H1 (cell line): ENCODE measurements around the gene MUC5AC. TPM values are rescaled to one million over a fixed set of nuclear protein-coding genes. Genes with fewer than 3 reads are reported as not detected.

Experiments used
- CTCF ChIA-PET: fragments of 300-600 bp; sonication (Branson Sonifier 250); formaldehyde crosslinking; loops from one replicate; lab custom pipeline; 2021; ENCODE audit not compliant: partially characterized antibody; lab: Charles Lee
- POLR2A ChIA-PET: fragments of 300-600 bp; sonication (Branson Sonifier 250); formaldehyde crosslinking; loops from one replicate; lab custom pipeline; 2021; ENCODE audit warnings: inconsistent platforms; ENCODE audit not compliant: partially characterized antibody; lab: Charles Lee
- DNase-seq, 2 experiments: peaks; one replicate each; pipeline versions ENCODE4 v3.0.0 to v3.0.0-alpha.2; 2010 to 2022; ENCODE audit warnings: low spot score in 2 of 2, low read depth in 1 of 2, mixed read lengths in 1 of 2
- FAIRE-seq: peaks from 2 replicates; lab custom pipeline; 2011; peaks lifted over from hg19 to GRCh38; lab: Jason Lieb, UNC
- H2AFZ ChIP-seq: 2 replicates; pipeline ENCODE4 v1.8.1; 2012; ENCODE audit warnings: low read length, inconsistent platforms
- H2AK5ac ChIP-seq: 2 replicates; pipeline ENCODE4 v1.6.1; 2013; ENCODE audit warnings: low read depth, low read length
- H2BK120ac ChIP-seq: replicated peaks from 2 replicates; pipeline ENCODE3; 2013; ENCODE audit warnings: low read depth, low read length, inconsistent platforms
- H2BK12ac ChIP-seq: 2 replicates; pipeline ENCODE4 v1.6.1; 2013; ENCODE audit warnings: low read depth, low read length
- H2BK15ac ChIP-seq: 2 replicates; pipeline ENCODE4 v1.6.1; 2013; ENCODE audit warnings: low read length
- H2BK20ac ChIP-seq: 2 replicates; pipeline ENCODE4 v1.6.1; 2013; ENCODE audit warnings: low read length
- H2BK5ac ChIP-seq: 2 replicates; pipeline ENCODE4 v1.6.1; 2013; ENCODE audit warnings: low read depth, low read length
- H3K14ac ChIP-seq: 2 replicates; pipeline ENCODE4 v1.6.1; 2013; ENCODE audit warnings: inconsistent platforms; ENCODE audit not compliant: insufficient read length
- H3K18ac ChIP-seq: 2 replicates; pipeline ENCODE4 v1.6.1; 2013; ENCODE audit warnings: low read length; ENCODE audit errors: extremely low read depth
- H3K23ac ChIP-seq: 2 replicates; pipeline ENCODE4 v1.6.1; 2013; ENCODE audit warnings: inconsistent platforms; ENCODE audit not compliant: insufficient read length
- H3K23me2 ChIP-seq: 2 replicates; pipeline ENCODE4 v1.6.1; 2013; ENCODE audit warnings: low read depth, low read length
- H3K27ac ChIP-seq: 2 replicates; pipeline ENCODE4 v1.6.1; 2011; ENCODE audit warnings: low read depth, low read length, inconsistent platforms
- H3K27me3 ChIP-seq, 4 experiments: replicated peaks in 1 of 4; 1 replicate in 1 of 4; 2 replicates in 3 of 4; pipeline versions ENCODE4 v1.6.1 to v1.8.1; 2011 to 2013; ENCODE audit warnings: low read length in 3 of 4, mild to moderate bottlenecking in 3 of 4, inconsistent platforms in 2 of 4, mixed read lengths in 2 of 4, moderate library complexity in 1 of 4; ENCODE audit not compliant: control insufficient read depth in 3 of 4, insufficient read depth in 3 of 4; ENCODE audit errors: extremely low read depth in 1 of 4
- H3K36me3 ChIP-seq, 4 experiments: 2 replicates each; pipeline versions ENCODE4 v1.6.1 to v1.8.1; 2011 to 2013; ENCODE audit warnings: mild to moderate bottlenecking in 4 of 4, low read length in 3 of 4, moderate library complexity in 2 of 4, control low read depth in 1 of 4, inconsistent platforms in 1 of 4; ENCODE audit not compliant: insufficient read depth in 4 of 4, control insufficient read depth in 2 of 4
- H3K4ac ChIP-seq: replicated peaks from 2 replicates; pipeline ENCODE3; 2013; ENCODE audit warnings: low read length, low read depth, mixed read lengths, inconsistent platforms; ENCODE audit not compliant: insufficient read length
- H3K4me1 ChIP-seq, 4 experiments: replicated peaks in 1 of 4; 1 replicate in 1 of 4; 2 replicates in 3 of 4; pipeline versions ENCODE4 v1.6.1 to v1.8.1; 2011 to 2013; ENCODE audit warnings: low read length in 3 of 4, inconsistent platforms in 2 of 4, mixed read lengths in 1 of 4; ENCODE audit not compliant: insufficient read depth in 4 of 4, control insufficient read depth in 3 of 4
- H3K4me2 ChIP-seq, 2 experiments: 2 replicates each; pipeline versions ENCODE4 v1.6.1 to v1.8.1; 2011 to 2013; ENCODE audit warnings: low read depth in 2 of 2, low read length in 2 of 2, control low read depth in 1 of 2, inconsistent platforms in 1 of 2, mild to moderate bottlenecking in 1 of 2; ENCODE audit not compliant: insufficient read depth in 1 of 2
- H3K4me3 ChIP-seq, 4 experiments: fragments of 200-600, 300-600 bp in 1 of 4; sonication (generic), shearing (Covaris generic), sonication (Bioruptor Twin) in 1 of 4; 2 replicates each; pipeline versions ENCODE4 v1.5.1 to v1.8.1; 2011 to 2016; ENCODE audit warnings: low read length in 4 of 4, low read depth in 3 of 4, control low read depth in 2 of 4, inconsistent platforms in 2 of 4, mild to moderate bottlenecking in 2 of 4, mixed read lengths in 1 of 4, moderate library complexity in 1 of 4; ENCODE audit not compliant: insufficient read depth in 2 of 4; ENCODE audit errors: extremely low read depth in 1 of 4
- H3K56ac ChIP-seq: replicated peaks from 2 replicates; pipeline ENCODE3; 2013; ENCODE audit warnings: low read depth, mild to moderate bottlenecking, mixed read lengths, low read length, inconsistent platforms; ENCODE audit not compliant: insufficient read length
- H3K79me1 ChIP-seq: 2 replicates; pipeline ENCODE4 v1.6.1; 2013; ENCODE audit warnings: low read depth, low read length, control low read depth
- H3K79me2 ChIP-seq, 2 experiments: 2 replicates each; pipeline versions ENCODE4 v1.6.1 to v1.8.1; 2012 to 2013; ENCODE audit warnings: low read length in 2 of 2, mild to moderate bottlenecking in 2 of 2, inconsistent platforms in 1 of 2; ENCODE audit not compliant: insufficient read depth in 2 of 2, control insufficient read depth in 1 of 2
- H3K9ac ChIP-seq, 4 experiments: replicated peaks in 1 of 4; 1 replicate in 1 of 4; 2 replicates in 3 of 4; pipeline versions ENCODE4 v1.6.1 to v1.8.1; 2011 to 2013; ENCODE audit warnings: low read depth in 3 of 4, low read length in 3 of 4, control low read depth in 2 of 4, mild to moderate bottlenecking in 2 of 4, moderate library complexity in 2 of 4, inconsistent platforms in 1 of 4; ENCODE audit errors: extremely low read depth in 1 of 4
- H3K9me3 ChIP-seq, 2 experiments: 2 replicates each; pipeline versions ENCODE4 v1.6.1 to v1.8.1; 2012 to 2013; ENCODE audit warnings: mild to moderate bottlenecking in 2 of 2, moderate library complexity in 2 of 2, control low read depth in 1 of 2, inconsistent platforms in 1 of 2, low read depth in 1 of 2, low read length in 1 of 2, mixed read lengths in 1 of 2; ENCODE audit not compliant: insufficient read depth in 2 of 2
- H4K20me1 ChIP-seq, 2 experiments: replicated peaks in 1 of 2; 2 replicates each; pipeline versions ENCODE3 to v1.8.1; 2011 to 2013; ENCODE audit warnings: inconsistent platforms in 2 of 2, low read length in 2 of 2, mild to moderate bottlenecking in 1 of 2; ENCODE audit not compliant: insufficient read depth in 2 of 2, control insufficient read depth in 1 of 2
- H4K5ac ChIP-seq: 2 replicates; pipeline ENCODE4 v1.6.1; 2013; ENCODE audit warnings: low read length, low read depth, mixed read lengths, inconsistent platforms; ENCODE audit not compliant: insufficient read length
- H4K8ac ChIP-seq: 2 replicates; pipeline ENCODE4 v1.8.0; 2013; ENCODE audit warnings: mild to moderate bottlenecking, moderate library complexity, low read length, inconsistent platforms; ENCODE audit not compliant: insufficient read depth; ENCODE audit errors: extremely low read depth
- H4K91ac ChIP-seq: replicated peaks from 2 replicates; pipeline ENCODE3; 2013; ENCODE audit warnings: low read length, mixed read lengths, inconsistent platforms; ENCODE audit not compliant: insufficient read length
- ATF2 ChIP-seq: IDR thresholded peaks from 2 replicates; pipeline ENCODE4 v1.6.1; 2012; ENCODE audit warnings: low read length, inconsistent platforms
- BACH1 ChIP-seq: IDR thresholded peaks from 2 replicates; pipeline ENCODE4 v1.6.1; 2012; ENCODE audit warnings: low read length, improper control_type of control experiment
- EZH2 ChIP-seq: fragments of 200-600 bp; sonication (generic); IDR thresholded peaks from 2 replicates; pipeline ENCODE4 v1.7.1; 2012; ENCODE audit warnings: low read depth, mild to moderate bottlenecking, moderate library complexity, low read length, inconsistent platforms; ENCODE audit not compliant: severe bottlenecking
- GABPA ChIP-seq: IDR thresholded peaks from 2 replicates; pipeline ENCODE4 v1.6.1; 2011; ENCODE audit warnings: mild to moderate bottlenecking, low read length, moderate library complexity, borderline replicate concordance; ENCODE audit not compliant: insufficient read depth
- JUN ChIP-seq: IDR thresholded peaks from 2 replicates; pipeline ENCODE4 v1.6.1; 2011; ENCODE audit warnings: low read depth, mild to moderate bottlenecking, improper control_type of control experiment, low read length
- KDM4A ChIP-seq: IDR thresholded peaks from one replicate; pipeline ENCODE4 v1.7.1; 2012; ENCODE audit warnings: low read depth, mild to moderate bottlenecking, moderate library complexity, low read length, inconsistent platforms; ENCODE audit not compliant: severe bottlenecking
- MAFK ChIP-seq: IDR thresholded peaks from 2 replicates; pipeline ENCODE4 v1.6.1; 2012; ENCODE audit warnings: low read depth, mild to moderate bottlenecking, improper control_type of control experiment, low read length
- POLR2A ChIP-seq, 2 experiments: IDR thresholded peaks; 1 replicate in 1 of 2; 2 replicates in 1 of 2; pipeline ENCODE4 v1.6.1; 2011; ENCODE audit warnings: low read depth in 2 of 2, low read length in 2 of 2, mild to moderate bottlenecking in 2 of 2; ENCODE audit errors: control extremely low read depth in 1 of 2
- RBBP5 ChIP-seq: IDR thresholded peaks from 2 replicates; pipeline ENCODE4 v1.7.1; 2012; ENCODE audit warnings: low read depth, mild to moderate bottlenecking, inconsistent platforms, low read length, moderate library complexity, borderline replicate concordance
- RNF2 ChIP-seq: fragments of 200-900, 300-1000 bp; sonication (generic); IDR thresholded peaks from 2 replicates; pipeline ENCODE4 v1.7.1; 2016; ENCODE audit warnings: borderline replicate concordance, low read depth, mild to moderate bottlenecking, antibody characterized with exemption, low read length; ENCODE audit not compliant: poor library complexity, severe bottlenecking; ENCODE audit errors: missing control alignments
- TAF1 ChIP-seq: IDR thresholded peaks from 2 replicates; pipeline ENCODE4 v1.6.1; 2011; ENCODE audit warnings: mild to moderate bottlenecking, low read depth, low read length
- WGBS, 2 experiments: shearing (Covaris generic) in 1 of 2; methylation state at CpG; one replicate each; pipeline versions ENCODE4 v1.1.6 to v1.1.7; 2013 to 2015; ENCODE audit warnings: low lambda C conversion rate in 2 of 2, mixed read lengths in 2 of 2, inconsistent platforms in 1 of 2, low coverage in 1 of 2, missing lambda C conversion rate in 1 of 2; ENCODE audit not compliant: insufficient replicate concordance in 2 of 2, insufficient coverage in 1 of 2, insufficient read length in 1 of 2; ENCODE audit errors: extremely low coverage in 1 of 2, missing lambda C conversion rate in 1 of 2; 5-methylcytosine and 5-hydroxymethylcytosine counted together
- polyA plus RNA-seq, 7 experiments: library from polyadenylated mRNA; depleted of rRNA in 3 of 7; stranded (reverse) in 5 of 7; unstranded in 2 of 7; fragments of >200 nt in 5 of 7; fragments of 200-250 nt in 2 of 7; gene quantifications; 1 replicate in 5 of 7; 2 replicates in 1 of 7; 4 replicates in 1 of 7; pipeline versions ENCODE4 v1.2.1 to v1.2.3, GENCODE V29; 2011 to 2013; ENCODE audit warnings: missing spikeins in 2 of 7, mixed read lengths in 2 of 7
- total RNA-seq: library from RNA; stranded (reverse); fragmentation: NEBNext Ultra II Directional; extraction: Animal tissue kit (Norgen Biotek cat#: 25700); gene quantifications from 2 replicates; pipeline ENCODE4 v1.2.1, GENCODE V29; 2021

The MUC5AC gene
- total and polyA plus RNA-seq, 2 of the 8 experiments (the other 6 are each of a cell fraction or from before 2014, with no cell fraction given), result not detected

- H3K23ac ChIP-seq, result no peak overlapping the region
- H3K14ac ChIP-seq, result no peak overlapping the region
- 91% methylated on average over 18 of the region's 22 CpGs; no CpG with 5 or more reads in 1 of the 2 experiments for WGBS, 2 experiments
- no peak overlapping the region for H3K4me2 ChIP-seq
- H4K8ac ChIP-seq, result no peak overlapping the region; the same call in 1 of the 2 replicates
- H2BK120ac ChIP-seq, result no peak overlapping the region
- H2AFZ ChIP-seq, result no peak overlapping the region
- H3K9ac ChIP-seq, result no peak overlapping the region
- H4K5ac ChIP-seq, result no peak overlapping the region
- H3K23me2 ChIP-seq, result no peaks in the 10 kb centered on the region
- CTCF ChIA-PET, result no interaction called here
- H3K27me3 ChIP-seq, result no peaks in the 10 kb centered on the region
- no peaks in the 10 kb centered on the region for H3K36me3 ChIP-seq
- H3K79me1 ChIP-seq, result no peaks in the 10 kb centered on the region
- no peak overlapping the region for H2BK5ac ChIP-seq
- peak in 1 of 2 experiments; percentile 36 for DNase-seq
- H2BK20ac ChIP-seq, result no peak overlapping the region
- POLR2A ChIA-PET, result no interaction called here
- no peaks in the 10 kb centered on the region for H3K79me2 ChIP-seq
- H2BK15ac ChIP-seq, result no peak overlapping the region
- H4K20me1 ChIP-seq, result peaks cover 0 to 1% of the 10 kb centered on the region in 2 experiments
- H3K9me3 ChIP-seq, result no peaks in the 10 kb centered on the region; a peak in 1 of 4 replicates
- no peak overlapping the region for H3K4ac ChIP-seq
- no peak overlapping the region for H3K27ac ChIP-seq
- no peaks in the 10 kb centered on the region; a peak in 1 of 7 replicates for H3K4me1 ChIP-seq
- H3K4me3 ChIP-seq, result no peak overlapping the region
- H4K91ac ChIP-seq, result no peak overlapping the region
- no peak for FAIRE-seq
- H3K18ac ChIP-seq, result no peak overlapping the region
- no peak overlapping the region for H2AK5ac ChIP-seq
- no peak overlapping the region for H3K56ac ChIP-seq
- no peak overlapping the region for H2BK12ac ChIP-seq
- TF ChIP-seq ATF2, result no peak
- TF ChIP-seq RBBP5, result no peak
- TF ChIP-seq BACH1, result no peak
- TF ChIP-seq JUN, result no peak
- TF ChIP-seq GABPA, result no peak
- no peak for TF ChIP-seq EZH2
- no peak for TF ChIP-seq MAFK
- no peak for TF ChIP-seq POLR2A (IDR thresholded peaks at IDR 0.05; ENCODE audit: control extremely low read depth in 1 of 2, low read depth in 2 of 2, low read length in 2 of 2)
- TF ChIP-seq TAF1, result no peak
- TF ChIP-seq RNF2, result no peak
- no peak for TF ChIP-seq KDM4A
Measured at GRCh38 chr11:1234054-1234720, 76.4 kb downstream of the MUC5AC start.
